Activated CD4-positive, alpha-beta T cell treated with anti-CD3 and anti-CD28 coated beads for 24 hours (primary cell): ENCODE results near the gene DLD.
"Not testable (repeated sequence)": the region's sequence is repeated elsewhere in the genome, so short reads cannot be mapped to it uniquely, and the experiment has no call there.

Experiments
- DNase-seq, 2 donors: peaks; one replicate each; pipeline ENCODE4 v3.0.0-alpha.2; 2020; ENCODE audit warnings: low read depth in 2 of 2

DLD gene

GRCh38 chr7:107917763-107918651 is 27.0 kb downstream of the DLD start:
- no peak for DNase-seq

GRCh38 chr7:107918948-107919347 is 28.0 kb downstream of the DLD start:
- no peak for DNase-seq

- DNase-seq: no peak
Measured at GRCh38 chr7:107920048-107920772, 29.2 kb downstream of the DLD start.

GRCh38 chr7:107921826-107922225 is 30.8 kb downstream of the DLD start:
- DNase-seq: not testable (repeated sequence)

- DNase-seq: no peak
Measured at GRCh38 chr7:107922886-107923285, 31.9 kb downstream of the DLD start.

- DNase-seq: no peak
Measured at GRCh38 chr7:107924841-107925504, 34.0 kb downstream of the DLD start.

- no peak for DNase-seq
Measured at GRCh38 chr7:107926481-107926880, 35.5 kb downstream of the DLD start.

- no peak for DNase-seq
Measured at GRCh38 chr7:107931740-107932515, 40.9 kb downstream of the DLD start.

GRCh38 chr7:107932805-107933204 is 41.8 kb downstream of the DLD start:
- no peak for DNase-seq

- DNase-seq: no peak
Measured at GRCh38 chr7:107933386-107934013, 42.5 kb downstream of the DLD start.

GRCh38 chr7:107934991-107935770 is 44.2 kb downstream of the DLD start:
- no peak for DNase-seq

GRCh38 chr7:107936312-107936711 is 45.3 kb downstream of the DLD start:
- no peak for DNase-seq

GRCh38 chr7:107937531-107937930 is 46.5 kb downstream of the DLD start:
- no peak for DNase-seq

- no peak for DNase-seq
Measured at GRCh38 chr7:107938456-107939250, 47.7 kb downstream of the DLD start.

- no peak for DNase-seq
Measured at GRCh38 chr7:107939573-107940489, 48.8 kb downstream of the DLD start.

- no peak for DNase-seq
Measured at GRCh38 chr7:107940951-107941350, 50.0 kb downstream of the DLD start.

GRCh38 chr7:107943018-107943417 is 52.0 kb downstream of the DLD start:
- DNase-seq: no peak

- DNase-seq: no peak
Measured at GRCh38 chr7:107944411-107945169, 53.6 kb downstream of the DLD start.
